Skeletal muscle cell (primary cell): ENCODE results near the gene RPL13A.

ENCODE experiments used
- DNase-seq: peaks from one replicate; pipeline ENCODE4 v3.0.0-alpha.2; 2010; ENCODE audit warnings: low read depth
- H3K4me3 ChIP-seq: 2 replicates; pipeline ENCODE4 v1.5.1; 2011; ENCODE audit warnings: low read depth, mild to moderate bottlenecking, control low read depth, low read length, moderate library complexity

RPL13A gene

GRCh38 chr19:49536921-49537462, 49.6 kb downstream of the RPL13A start:
- H3K4me3 ChIP-seq: no peak overlapping the region
- no peak for DNase-seq

GRCh38 chr19:49538643-49539042, 51.2 kb downstream of the RPL13A start:
- no peak for DNase-seq
- H3K4me3 ChIP-seq: no peak overlapping the region

DNA sequence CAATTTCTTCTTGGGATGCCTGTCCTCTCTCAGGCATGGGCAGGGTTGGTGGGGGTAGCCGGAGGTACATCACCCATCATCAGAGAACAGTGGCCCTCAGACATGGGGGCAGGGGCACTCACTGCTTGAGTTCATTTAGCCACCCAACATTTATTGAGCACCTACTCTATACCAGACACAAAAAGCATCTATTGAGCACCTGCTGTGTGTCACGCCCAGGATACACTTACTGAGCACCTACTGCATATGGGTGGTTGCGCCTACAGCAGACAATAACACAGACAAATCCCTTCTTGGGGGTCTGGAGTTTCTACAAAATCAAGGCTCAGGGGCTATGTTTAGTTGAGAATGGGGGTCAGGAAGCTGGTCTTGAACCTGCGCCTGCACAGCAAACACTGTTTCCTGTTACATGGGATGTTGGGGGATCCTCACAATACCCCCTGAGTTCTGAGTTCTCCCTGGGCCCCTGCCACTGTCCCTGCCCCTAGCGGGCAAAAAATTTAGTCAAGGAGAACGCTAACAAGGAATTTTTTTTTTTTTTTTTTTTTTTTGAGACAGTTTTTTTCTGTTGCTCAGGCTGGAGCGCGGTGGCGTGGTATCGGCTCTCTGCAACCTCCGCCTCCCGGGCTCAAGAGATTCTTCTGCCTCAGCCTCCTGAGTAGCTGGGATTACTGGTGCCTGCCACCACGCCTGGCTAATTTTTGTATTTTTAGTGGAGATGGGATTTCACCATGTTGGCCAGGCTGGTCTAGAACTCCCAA, 52.0 kb downstream of the RPL13A start:
- no peak overlapping the region for H3K4me3 ChIP-seq
- DNase-seq: no peak
